Prostate gland (tissue), 2 donors: ENCODE measurements around the gene NELFB. TPM values are rescaled to one million over a fixed set of nuclear protein-coding genes. Genes with fewer than 3 reads are reported as not detected.
A peak's percentile ranks its signal among the peaks of the same experiment; 100 is the strongest.

ENCODE experiments used
- DNase-seq: peaks from one replicate; pipeline ENCODE4 v3.0.0-alpha.2; 2019; ENCODE audit warnings: low spot score
- H3K27ac ChIP-seq, 2 donors: fragments of 200-600 bp; sonication (generic); 2 replicates each; pipeline ENCODE4 v1.5.1; 2017 to 2019
- H3K27me3 ChIP-seq: fragments of 200-600 bp; sonication (generic); replicated peaks from 2 replicates; pipeline ENCODE4 v1.5.1; 2019; ENCODE audit not compliant: insufficient read depth
- H3K36me3 ChIP-seq, 2 donors: fragments of 200-600 bp; sonication (generic); 1 replicate in 1 of 2; 2 replicates in 1 of 2; pipeline versions ENCODE4 v1.5.1 to v1.8.1; 2017 to 2019
- H3K4me1 ChIP-seq: fragments of 200-600 bp; sonication (generic); replicated peaks from 2 replicates; pipeline ENCODE4 v1.5.1; 2019
- H3K4me3 ChIP-seq, 2 donors: fragments of 200-600 bp; sonication (generic); 2 replicates each; pipeline ENCODE4 v1.5.1; 2017 to 2019
- H3K9me3 ChIP-seq: fragments of 200-600 bp; sonication (generic); 2 replicates; pipeline ENCODE4 v1.5.1; 2017
- CTCF ChIP-seq, 4 experiments: fragments of 200-600 bp in 2 of 4; fragments of 450-650 bp in 2 of 4; sonication (generic) in 2 of 4; IDR thresholded peaks; 1 replicate in 3 of 4; 2 replicates in 1 of 4; pipeline ENCODE4 v1.5.1; 2016 to 2019; ENCODE audit warnings: antibody characterized with exemption in 4 of 4, mild to moderate bottlenecking in 2 of 4, moderate library complexity in 2 of 4
- POLR2A ChIP-seq: fragments of 450-650 bp; IDR thresholded peaks from one replicate; pipeline ENCODE4 v1.6.1; 2016; ENCODE audit warnings: antibody characterized with exemption, mild to moderate bottlenecking
- POLR2AphosphoS5 ChIP-seq: sonication (generic); formaldehyde crosslinking; IDR thresholded peaks from one replicate; pipeline ENCODE4 v1.6.1; 2017; ENCODE audit warnings: antibody characterized with exemption
- WGBS: methylation state at CpG from one replicate; pipeline ENCODE4 v1.1.5; 2018; 5-methylcytosine and 5-hydroxymethylcytosine counted together
- intact Hi-C: fragments of 100-400 bp; cut with DNase I; formaldehyde crosslinking; loops from one replicate; pipeline ENCODE4 v1.14.2; 2022
- total RNA-seq, 2 donors: library from RNA; depleted of rRNA; stranded (reverse); fragments of >200 nt; gene quantifications; one replicate each; pipeline ENCODE4 v1.1.0, GENCODE V29; 2016

The NELFB gene
- total RNA-seq, 2 donors from 2014 or later = 44.9 to 82.1 TPM

- intact Hi-C loops = no loop called here
- no peaks in the 10 kb centered on the region for H3K9me3 ChIP-seq
- 87% methylated on average over 11 of the region's 15 CpGs for WGBS
- H3K4me1 ChIP-seq = peaks cover 33% of the 10 kb centered on the region
- no peaks in the 10 kb centered on the region for H3K27me3 ChIP-seq
- TF ChIP-seq CTCF (IDR thresholded peaks at IDR 0.05) = no peak
- TF ChIP-seq POLR2A = no peak
- TF ChIP-seq POLR2AphosphoS5 = no peak
- no peak overlapping the region for H3K4me3 ChIP-seq
- H3K27ac ChIP-seq = no peak overlapping the region
- no peak for DNase-seq
- H3K36me3 ChIP-seq = no peaks in the 10 kb centered on the region
Observed at GRCh38 chr9:137309368-137310188, 54.5 kb downstream of the NELFB start.

GRCh38 chr9:137310189-137311052, 55.3 kb downstream of the NELFB start:
- H3K4me1 ChIP-seq = peaks cover 24% of the 10 kb centered on the region
- intact Hi-C loops = no loop called here
- DNase-seq = no peak
- no peak overlapping the region for H3K4me3 ChIP-seq
- no peak for TF ChIP-seq POLR2AphosphoS5
- peak; percentile 21 for TF ChIP-seq POLR2A
- H3K27me3 ChIP-seq = no peaks in the 10 kb centered on the region
- H3K36me3 ChIP-seq = no peaks in the 10 kb centered on the region
- peak overlapping the region in 1 of 2 donors; percentile 45 for H3K27ac ChIP-seq
- 72% methylated on average over 20 of the region's 20 CpGs for WGBS
- no peaks in the 10 kb centered on the region for H3K9me3 ChIP-seq

GRCh38 chr9:137311171-137311985, 56.3 kb downstream of the NELFB start:
- Histone ChIP-seq H3K36me3 (no peaks in the 10 kb centered on the region), H3K4me1 (peaks cover 20% of the 10 kb centered on the region), H3K9me3 (no peaks in the 10 kb centered on the region), H3K27ac (peak overlapping the region; percentile 25 to 59), H3K27me3 (peaks cover 2% of the 10 kb centered on the region), H3K4me3 (no peak overlapping the region)
- 82% methylated on average over 15 of the region's 27 CpGs for WGBS
- DNase-seq = peak; percentile 81
- intact Hi-C loops = no loop called here
- TF ChIP-seq POLR2A = no peak
- TF ChIP-seq POLR2AphosphoS5 = peak; percentile 63
- TF ChIP-seq CTCF (IDR thresholded peaks at IDR 0.05) = no peak

GRCh38 chr9:137311986-137312851, 57.1 kb downstream of the NELFB start:
- Histone ChIP-seq H3K4me3 (no peak overlapping the region), H3K4me1 (peaks cover 20% of the 10 kb centered on the region), H3K27me3 (peaks cover 2% of the 10 kb centered on the region), H3K9me3 (no peaks in the 10 kb centered on the region), H3K27ac (peak overlapping the region; percentile 25 to 59), H3K36me3 (no peaks in the 10 kb centered on the region)
- intact Hi-C loops = no loop called here
- 59% methylated on average over 27 of the region's 28 CpGs for WGBS
- no peak for TF ChIP-seq POLR2AphosphoS5
- peak; percentile 17 for TF ChIP-seq POLR2A
- TF ChIP-seq CTCF (IDR thresholded peaks at IDR 0.05) = no peak
- no peak for DNase-seq
